GM19468 (cell line): Measurements from ENCODE around the gene DIAPH1.
A peak's percentile ranks its signal among the peaks of the same experiment; 100 is the strongest.
"Not testable (repeated sequence)": the region's sequence is repeated elsewhere in the genome, so short reads cannot be mapped to it uniquely, and the experiment has no call there.

Source experiments
- ATAC-seq: cut with Tn5 transposase; IDR thresholded peaks from one replicate; pipeline ENCODE4 v1.9.1; 2021; ENCODE audit warnings: mild to moderate bottlenecking, moderate library complexity, moderate number of reproducible peaks; ENCODE audit not compliant: unreplicated experiment; ENCODE audit errors: extremely low read depth

The DIAPH1 gene

GRCh38 chr5:141615991-141616720 lies 2.6 kb downstream of the DIAPH1 start:
- ATAC-seq: no peak

GRCh38 chr5:141613344-141613743 lies 5.5 kb downstream of the DIAPH1 start:
- no peak for ATAC-seq

GRCh38 chr5:141611289-141611688 lies 7.5 kb downstream of the DIAPH1 start:
- no peak for ATAC-seq

- not testable (repeated sequence) for ATAC-seq
Observed at GRCh38 chr5:141609921-141610320, 8.9 kb downstream of the DIAPH1 start.

- ATAC-seq: no peak
Observed at GRCh38 chr5:141609044-141609443, 9.8 kb downstream of the DIAPH1 start.

- ATAC-seq: no peak
Observed at GRCh38 chr5:141608557-141608956, 10.2 kb downstream of the DIAPH1 start.

- no peak for ATAC-seq
Observed at GRCh38 chr5:141608046-141608445, 10.8 kb downstream of the DIAPH1 start.

- ATAC-seq: peak; percentile 99
Observed at GRCh38 chr5:141605523-141606277, 13.1 kb downstream of the DIAPH1 start.

GRCh38 chr5:141603923-141604717 lies 14.7 kb downstream of the DIAPH1 start:
- no peak for ATAC-seq

GRCh38 chr5:141602606-141603005 lies 16.2 kb downstream of the DIAPH1 start:
- no peak for ATAC-seq

- ATAC-seq: no peak
Observed at GRCh38 chr5:141598391-141599345, 20.1 kb downstream of the DIAPH1 start.

- no peak for ATAC-seq
Observed at GRCh38 chr5:141597814-141598213, 21.0 kb downstream of the DIAPH1 start.

GRCh38 chr5:141597394-141597793 lies 21.4 kb downstream of the DIAPH1 start:
- no peak for ATAC-seq

GRCh38 chr5:141596867-141597266 lies 21.9 kb downstream of the DIAPH1 start:
- ATAC-seq: no peak

GRCh38 chr5:141590127-141590526 lies 28.7 kb downstream of the DIAPH1 start:
- no peak for ATAC-seq

GRCh38 chr5:141586246-141586645 lies 32.6 kb downstream of the DIAPH1 start:
- ATAC-seq: no peak

- no peak for ATAC-seq
Observed at GRCh38 chr5:141585594-141585993, 33.2 kb downstream of the DIAPH1 start.

- no peak for ATAC-seq
Observed at GRCh38 chr5:141574122-141574510, 44.7 kb downstream of the DIAPH1 start.

GRCh38 chr5:141573489-141574121 lies 45.2 kb downstream of the DIAPH1 start:
- ATAC-seq: no peak
